DMS114 treated with DMSO at 0.1 percent for 48 hours (cell line): Measurements from ENCODE around the gene NIF3L1.
"Not testable (repeated sequence)": the region's sequence is repeated elsewhere in the genome, so short reads cannot be mapped to it uniquely, and the experiment has no call there.

Source experiments
- DNase-seq: peaks from one replicate; lab custom pipeline; 2025; ENCODE audit not compliant: unreplicated experiment; lab: John Stamatoyannopoulos, UW

The NIF3L1 gene

DNA sequence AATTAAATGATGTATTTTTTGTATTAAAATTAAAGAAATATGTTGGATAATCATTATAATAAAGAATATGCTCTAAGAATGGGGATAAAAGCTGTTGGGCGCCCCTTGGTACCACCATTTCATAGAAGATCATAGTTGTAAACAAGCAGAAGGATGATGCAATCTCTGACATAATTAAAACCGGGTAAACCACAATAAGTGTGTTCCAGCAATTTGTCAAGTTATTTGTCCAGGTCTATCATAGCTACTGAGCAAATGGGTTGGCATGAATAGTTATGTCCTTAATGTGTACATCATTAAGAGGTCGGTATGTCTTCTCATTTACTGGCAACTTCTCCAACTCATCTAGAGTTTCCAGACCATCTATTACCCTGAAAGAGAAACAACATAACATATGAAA, 18.0 kb upstream of the NIF3L1 start:
- DNase-seq, result no peak

DNA sequence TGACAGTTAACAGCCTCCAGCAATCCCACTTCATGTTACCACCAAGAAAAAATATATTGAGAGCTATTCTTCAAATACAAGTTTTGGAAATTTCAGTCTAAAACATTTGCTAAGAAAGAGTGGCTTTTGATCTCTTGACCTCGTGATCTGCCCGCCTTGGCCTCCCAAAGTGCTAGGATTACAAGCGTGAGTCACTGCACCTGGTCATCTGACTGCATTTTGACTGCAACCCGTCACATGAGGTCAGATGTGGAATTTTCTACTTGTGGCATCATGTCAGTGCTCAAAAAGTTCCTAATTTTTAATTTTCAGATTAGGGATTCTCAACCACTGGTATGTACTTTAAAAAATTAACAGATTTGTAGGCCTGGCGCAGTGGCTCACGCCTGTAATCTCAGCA, 15.6 kb upstream of the NIF3L1 start:
- no peak for DNase-seq

GRCh38 chr2:200877443-200877842, 11.7 kb upstream of the NIF3L1 start:
- no peak for DNase-seq

GRCh38 chr2:200878289-200878880, 10.8 kb upstream of the NIF3L1 start:
- no peak for DNase-seq

- not testable (repeated sequence) for DNase-seq
Observed at GRCh38 chr2:200881715-200882249, 7.4 kb upstream of the NIF3L1 start.

DNA sequence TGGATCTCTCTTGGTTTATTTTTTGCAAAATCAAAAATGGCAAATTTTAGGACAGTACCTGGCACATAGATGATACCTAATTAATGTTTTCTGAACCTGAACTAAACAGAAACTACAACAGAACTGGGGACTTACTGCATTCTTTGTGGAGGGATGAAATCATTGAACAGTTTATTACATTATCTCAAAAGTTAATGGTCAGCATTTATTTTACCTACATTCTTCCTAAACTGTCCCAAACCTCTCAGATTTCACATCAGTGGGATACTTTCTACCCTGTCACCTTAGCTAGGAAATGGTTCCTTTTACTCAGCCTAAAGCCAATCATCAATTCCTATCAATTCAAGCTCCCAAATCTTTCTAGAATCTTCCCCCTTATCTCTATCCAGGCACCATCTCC, 10.3 kb downstream of the NIF3L1 start:
- DNase-seq, result no peak

- DNase-seq, result peak; percentile 74
Observed at GRCh38 chr2:200901459-200902072, 12.4 kb downstream of the NIF3L1 start.

GRCh38 chr2:200905618-200906296, 16.6 kb downstream of the NIF3L1 start:
- DNase-seq, result peak; percentile 70

GRCh38 chr2:200909958-200910357, 20.8 kb downstream of the NIF3L1 start:
- no peak for DNase-seq

DNA sequence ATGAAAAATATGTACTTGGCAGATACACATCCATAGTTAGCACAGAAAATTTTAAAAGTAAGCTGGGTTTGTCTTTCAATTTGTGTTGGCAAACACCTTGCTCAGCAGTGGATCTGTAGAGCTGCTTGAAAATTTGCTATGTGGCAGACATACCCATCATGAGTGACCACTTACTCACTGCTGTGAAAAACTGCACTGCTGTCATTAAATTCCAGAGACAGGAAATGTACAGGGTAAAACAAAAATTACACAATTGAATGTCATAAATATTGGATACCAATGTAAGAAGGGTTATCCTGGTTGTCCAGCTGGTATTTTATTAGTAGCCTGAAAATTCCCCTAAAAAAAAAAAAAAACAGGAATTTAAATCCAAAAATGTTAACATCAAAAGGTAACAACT, 24.5 kb downstream of the NIF3L1 start:
- no peak for DNase-seq

DNA sequence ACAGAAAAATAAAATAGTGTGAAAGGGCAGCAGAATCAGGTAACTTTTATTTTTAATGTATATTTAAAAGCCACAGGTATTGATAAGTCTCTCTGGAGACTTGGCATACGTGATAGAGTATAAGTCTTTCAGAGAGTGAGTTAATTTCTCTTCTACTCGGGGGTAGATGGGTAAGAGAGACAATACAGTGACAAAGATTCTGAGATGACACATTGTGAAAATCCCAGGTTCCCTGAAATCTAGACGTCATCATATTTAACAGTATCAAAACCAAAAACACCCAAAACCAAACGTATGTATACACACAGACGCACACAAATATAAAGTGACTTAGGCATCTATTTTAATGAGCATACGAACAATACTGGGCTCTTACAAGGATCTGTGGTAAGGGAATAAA, 33.3 kb downstream of the NIF3L1 start:
- DNase-seq, result no peak

- no peak for DNase-seq
Observed at GRCh38 chr2:200929334-200930249, 40.4 kb downstream of the NIF3L1 start.

DNA sequence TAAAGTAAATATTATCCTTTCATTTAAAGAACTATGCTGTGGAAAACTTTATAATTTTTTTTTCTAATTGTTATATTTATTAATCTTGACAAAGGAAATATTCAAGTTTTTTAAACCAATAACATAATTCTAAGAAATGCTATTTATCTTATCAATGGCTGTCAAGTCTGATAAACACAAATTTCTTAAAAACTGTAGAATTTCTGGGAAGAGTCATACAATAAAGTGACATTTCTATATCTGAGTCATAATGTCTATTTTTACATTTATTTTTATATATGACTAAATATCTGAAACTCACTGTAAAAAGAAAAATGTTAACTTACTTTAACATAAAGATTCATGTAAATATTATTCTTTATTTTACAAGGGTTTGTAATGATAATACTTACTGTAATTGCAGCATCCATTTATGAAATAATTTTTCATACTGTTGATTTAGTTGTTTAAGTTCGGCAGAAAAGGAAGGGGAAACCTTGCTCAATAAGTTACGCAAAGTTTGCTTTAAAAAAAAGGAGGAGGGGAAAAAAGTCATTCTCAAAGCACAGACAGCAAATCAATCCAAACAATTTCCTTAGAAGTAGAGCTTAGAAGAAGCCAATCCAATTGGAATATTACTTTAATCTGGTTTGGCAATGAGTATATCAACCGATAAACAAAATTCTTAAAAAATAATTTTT, 41.9 kb downstream of the NIF3L1 start:
- DNase-seq, result no peak

- no peak for DNase-seq
Observed at GRCh38 chr2:200939832-200940231, 50.7 kb downstream of the NIF3L1 start.

DNA sequence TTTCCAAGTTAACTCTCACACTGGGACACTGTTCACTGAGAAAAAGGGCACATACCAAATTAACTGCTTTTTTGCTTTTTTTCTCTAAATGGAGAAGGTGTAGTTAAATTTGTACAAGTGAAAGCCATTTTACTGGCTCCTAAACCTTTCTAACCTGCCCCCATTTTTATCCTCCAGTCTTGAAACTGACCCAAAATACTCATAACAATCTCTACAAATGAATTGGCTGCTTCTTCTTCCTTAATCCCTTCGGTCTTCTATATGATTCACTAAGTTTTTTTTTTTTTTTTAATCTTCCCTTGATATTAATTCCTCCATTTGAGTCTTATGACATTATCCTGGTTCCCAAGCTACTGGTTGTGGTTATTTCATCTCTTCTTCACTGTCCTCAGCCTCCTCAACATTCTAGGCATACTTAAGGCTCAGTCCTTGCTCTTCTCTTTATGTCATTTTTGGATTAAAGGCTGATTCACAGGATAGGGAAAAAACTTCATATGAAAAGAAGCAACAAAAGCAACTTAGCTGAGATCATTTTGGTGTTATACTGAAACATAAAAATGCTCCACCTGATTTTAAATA, 54.4 kb downstream of the NIF3L1 start:
- no peak for DNase-seq

DNA sequence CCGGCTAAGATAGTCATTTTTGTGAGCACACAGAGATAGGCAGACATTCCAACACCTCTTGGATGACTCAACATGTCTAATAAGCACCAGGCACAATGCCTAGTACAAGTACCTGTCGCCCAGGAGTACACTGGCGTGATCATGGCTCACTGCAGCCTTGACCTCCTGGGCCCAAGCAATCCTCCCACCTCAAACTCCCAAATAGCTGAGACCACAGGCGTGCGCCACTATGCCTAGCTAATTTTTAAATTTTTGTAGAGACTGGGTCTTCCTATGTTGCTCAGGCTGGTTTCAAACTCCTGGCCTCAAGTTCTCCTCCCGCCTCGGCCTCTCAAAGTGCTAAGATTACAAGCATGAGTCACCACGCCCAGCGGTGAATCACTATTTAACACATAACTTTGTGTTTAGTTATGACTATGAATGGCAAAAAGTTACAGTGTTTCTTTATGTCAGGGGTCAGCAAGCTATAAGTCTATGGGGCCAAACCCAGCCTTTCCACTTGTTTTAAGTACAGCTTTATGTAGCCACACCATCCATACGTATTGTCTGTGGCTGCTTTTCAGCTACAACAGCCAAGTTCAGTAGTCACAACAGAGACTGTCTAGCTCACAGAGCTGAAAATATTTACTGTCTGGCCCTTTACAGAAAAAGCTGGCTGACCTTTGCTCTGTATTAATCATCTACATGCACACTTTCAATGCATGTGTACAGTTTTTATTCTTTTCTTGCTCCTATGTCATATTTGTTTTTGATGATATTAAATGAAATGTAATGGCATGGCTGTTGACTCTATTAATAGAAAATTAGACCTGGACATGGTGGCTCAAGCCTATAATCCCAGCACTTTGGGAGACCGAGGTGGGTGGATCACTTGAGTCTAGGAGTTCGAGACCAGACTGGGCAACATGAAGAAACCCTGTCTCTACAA, 55.6 kb downstream of the NIF3L1 start:
- DNase-seq, result no peak

- no peak for DNase-seq
Observed at GRCh38 chr2:200945395-200945729, 56.2 kb downstream of the NIF3L1 start.

GRCh38 chr2:200950378-200950777, 61.2 kb downstream of the NIF3L1 start:
- DNase-seq, result no peak
